ENCODE measurements around the gene SYNPO.
A peak's percentile ranks its signal among the peaks of the same experiment; 100 is the strongest.

SYNPO gene

GRCh38 chr5:150609843-150610584 is 30.4 kb upstream of the SYNPO start:
- no peak for DNase-seq

GRCh38 chr5:150611026-150611425 is 29.4 kb upstream of the SYNPO start:
- no peak for DNase-seq

GRCh38 chr5:150612405-150612804 is 28.1 kb upstream of the SYNPO start:
- no peak for DNase-seq

- no peak for DNase-seq
Observed at GRCh38 chr5:150612905-150613670, 27.4 kb upstream of the SYNPO start.

GRCh38 chr5:150613991-150614660 is 26.3 kb upstream of the SYNPO start:
- DNase-seq, result no peak

GRCh38 chr5:150614661-150615060 is 25.8 kb upstream of the SYNPO start:
- DNase-seq, result no peak

GRCh38 chr5:150615141-150615699 is 25.2 kb upstream of the SYNPO start:
- DNase-seq, result no peak

GRCh38 chr5:150616024-150616470 is 24.4 kb upstream of the SYNPO start:
- DNase-seq, result no peak

GRCh38 chr5:150616506-150616905 is 24.0 kb upstream of the SYNPO start:
- no peak for DNase-seq

- DNase-seq, result no peak
Observed at GRCh38 chr5:150618163-150618562, 22.3 kb upstream of the SYNPO start.

- DNase-seq, result no peak
Observed at GRCh38 chr5:150618588-150619281, 21.7 kb upstream of the SYNPO start.

GRCh38 chr5:150619359-150620230 is 20.9 kb upstream of the SYNPO start:
- no peak for DNase-seq

- DNase-seq, result no peak
Observed at GRCh38 chr5:150621301-150621700, 19.2 kb upstream of the SYNPO start.

- DNase-seq, result no peak
Observed at GRCh38 chr5:150622157-150622556, 18.3 kb upstream of the SYNPO start.

- peak in 1 of 2 donors; percentile 15 for DNase-seq
Observed at GRCh38 chr5:150623152-150623877, 17.1 kb upstream of the SYNPO start.

- no peak for DNase-seq
Observed at GRCh38 chr5:150623878-150624216, 16.6 kb upstream of the SYNPO start.

- peak; percentile 22 to 31 for DNase-seq
Observed at GRCh38 chr5:150624334-150625163, 15.9 kb upstream of the SYNPO start.

- DNase-seq, result no peak
Observed at GRCh38 chr5:150625164-150625535, 15.3 kb upstream of the SYNPO start.

- no peak for DNase-seq
Observed at GRCh38 chr5:150625831-150626746, 14.4 kb upstream of the SYNPO start.

Measured in stimulated activated CD4-positive, alpha-beta T cell treated with anti-CD3 and anti-CD28 coated beads, Interleukin-2, amount 100 ng/mL, for 24 hours (primary cell).